HTR-8/SVneo (cell line): Measurements from ENCODE around the gene INSYN2B.
"Not testable (repeated sequence)": the region's sequence is repeated elsewhere in the genome, so short reads cannot be mapped to it uniquely, and the experiment has no call there.

Source experiments
- DNase-seq: peaks from one replicate; pipeline ENCODE4 v3.0.0; 2011; ENCODE audit warnings: low spot score, mixed read lengths; ENCODE audit not compliant: insufficient read length
- FAIRE-seq: peaks from 2 replicates; lab custom pipeline; 2011; peaks lifted over from hg19 to GRCh38; lab: Jason Lieb, UNC

The INSYN2B gene

DNA sequence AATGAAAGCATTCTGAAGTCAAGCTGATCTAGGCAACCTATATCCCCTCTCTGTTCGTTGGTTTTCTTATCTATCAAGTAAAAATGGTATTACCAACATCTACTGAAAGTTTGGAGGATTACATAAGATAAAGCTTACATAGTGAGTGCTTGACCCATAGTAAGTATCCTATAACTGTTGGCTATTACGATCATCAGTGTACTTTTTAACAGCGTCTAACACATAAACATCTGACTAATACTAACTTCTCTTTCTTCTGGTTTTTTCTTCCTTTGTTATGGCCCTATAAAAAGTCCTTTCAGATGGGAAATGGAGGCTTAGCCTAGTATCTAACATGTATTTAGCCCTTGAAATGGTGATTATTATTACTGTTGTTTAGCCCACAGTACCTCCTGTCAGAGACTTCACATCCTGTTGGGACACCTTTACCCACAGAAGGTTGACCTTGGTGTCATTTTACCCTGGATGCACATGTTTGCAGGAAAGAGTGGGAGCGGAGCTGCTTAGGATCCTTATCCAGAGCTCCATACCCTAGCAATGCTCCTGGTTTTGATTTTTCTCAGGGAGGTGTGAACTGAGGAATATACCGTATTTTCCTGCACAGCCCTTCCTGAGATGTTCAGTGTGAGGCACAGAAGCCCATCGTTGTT lies 6.0 kb downstream of the INSYN2B start:
- FAIRE-seq (no peak), DNase-seq (no peak)

DNA sequence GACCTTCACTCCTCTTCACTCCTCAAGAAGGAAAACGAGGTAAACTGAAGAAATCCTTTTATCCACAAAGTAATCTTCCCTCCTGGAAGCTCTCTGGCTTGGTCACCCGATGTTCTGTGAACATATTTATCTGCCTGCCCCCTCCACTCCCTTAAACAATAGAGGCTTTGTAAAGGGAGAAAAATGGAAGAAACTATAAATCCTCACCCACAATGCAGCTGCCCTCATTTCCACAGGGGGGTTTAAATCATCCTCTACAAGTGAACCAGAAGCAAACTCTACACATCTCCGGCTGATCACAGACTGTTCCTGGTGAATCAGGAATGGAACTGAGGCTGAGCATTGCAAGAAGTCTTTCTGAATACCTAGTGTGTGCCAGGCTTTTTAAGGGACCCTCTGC lies 7.2 kb downstream of the INSYN2B start:
- FAIRE-seq = no peak

DNA sequence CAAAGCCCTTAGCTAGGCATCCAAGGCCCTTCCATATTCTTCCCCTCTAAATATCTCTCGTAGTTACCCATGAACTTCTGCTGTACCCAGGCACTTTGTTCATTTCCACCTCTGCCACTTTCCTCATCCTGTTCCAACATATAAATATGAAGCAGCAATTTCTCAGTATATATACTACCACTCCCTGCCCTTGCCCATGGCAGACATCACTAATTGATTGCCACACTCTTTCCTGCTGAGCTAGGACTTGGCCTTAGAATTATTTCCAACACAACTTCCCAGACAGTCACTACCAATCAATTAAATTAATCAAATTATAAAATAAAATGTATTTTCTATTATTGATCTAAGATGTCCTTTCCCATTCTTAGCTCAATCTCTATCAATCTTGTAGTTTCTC lies 8.5 kb downstream of the INSYN2B start:
- no peak for DNase-seq
- no peak for FAIRE-seq

More for the DNA sequence above, 7.2 kb downstream of the INSYN2B start:
- no peak for DNase-seq

DNA sequence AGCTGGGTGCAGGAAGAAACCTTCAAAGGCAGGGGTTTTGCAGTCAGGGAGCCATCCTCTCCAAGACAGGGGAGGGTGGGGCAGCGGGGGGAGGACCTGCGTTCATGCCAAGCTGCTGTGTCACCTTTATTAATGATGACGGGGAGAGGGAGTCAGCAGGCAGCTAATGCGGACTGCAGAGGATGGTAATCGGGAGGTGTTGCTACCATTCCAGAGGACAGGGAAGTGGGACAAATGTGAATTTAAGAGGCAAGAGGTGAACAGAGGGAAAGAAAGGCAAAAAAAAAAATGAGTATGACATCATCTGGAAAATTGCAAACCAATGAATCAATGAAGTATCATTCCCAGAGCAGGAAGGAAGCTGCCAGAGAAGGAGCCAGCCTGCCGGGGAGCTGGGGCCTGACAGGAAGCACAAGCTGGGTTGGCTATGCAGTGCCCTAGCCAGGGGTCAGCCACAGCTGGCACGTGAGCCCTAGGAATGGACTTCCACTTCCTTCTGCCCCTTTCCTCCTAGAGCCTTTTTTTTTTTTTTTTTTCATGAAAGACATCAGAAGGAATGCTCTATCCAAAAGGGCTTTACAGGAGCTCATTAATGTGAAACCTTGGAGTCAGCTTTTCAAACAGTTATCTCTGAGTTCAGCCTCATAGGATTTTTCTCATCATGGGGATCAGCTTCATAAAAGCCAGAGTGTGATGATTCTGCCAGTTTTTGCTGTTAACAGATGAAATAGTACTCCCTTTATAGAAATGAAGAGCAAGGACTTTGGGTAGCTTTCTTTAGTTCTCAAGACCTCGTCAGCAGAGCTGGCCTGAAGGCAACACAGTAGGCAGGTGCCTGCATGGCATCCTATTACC lies 9.2 kb downstream of the INSYN2B start:
- peak; percentile 71 for DNase-seq
- peak; percentile 13 for FAIRE-seq

DNA sequence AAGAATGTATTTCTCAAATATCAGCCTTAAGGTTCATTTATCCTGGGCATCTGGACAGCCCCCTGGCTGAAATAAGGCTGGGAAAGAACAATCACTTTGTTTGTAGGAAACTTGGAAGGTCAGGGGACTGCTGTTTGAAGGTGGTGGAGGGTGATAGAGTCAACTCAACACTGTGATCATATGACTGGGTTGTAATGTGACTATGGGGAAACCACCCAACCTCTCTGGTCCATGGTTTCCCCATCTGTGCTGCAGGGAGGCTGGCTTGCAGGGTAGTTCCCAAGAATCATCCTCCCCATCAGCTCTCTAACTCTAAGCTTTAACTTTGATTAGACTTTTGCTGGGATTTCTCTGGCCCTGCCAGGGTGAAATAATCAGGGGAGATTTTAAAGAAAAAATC lies 10.0 kb downstream of the INSYN2B start:
- no peak for FAIRE-seq
- DNase-seq = no peak

DNA sequence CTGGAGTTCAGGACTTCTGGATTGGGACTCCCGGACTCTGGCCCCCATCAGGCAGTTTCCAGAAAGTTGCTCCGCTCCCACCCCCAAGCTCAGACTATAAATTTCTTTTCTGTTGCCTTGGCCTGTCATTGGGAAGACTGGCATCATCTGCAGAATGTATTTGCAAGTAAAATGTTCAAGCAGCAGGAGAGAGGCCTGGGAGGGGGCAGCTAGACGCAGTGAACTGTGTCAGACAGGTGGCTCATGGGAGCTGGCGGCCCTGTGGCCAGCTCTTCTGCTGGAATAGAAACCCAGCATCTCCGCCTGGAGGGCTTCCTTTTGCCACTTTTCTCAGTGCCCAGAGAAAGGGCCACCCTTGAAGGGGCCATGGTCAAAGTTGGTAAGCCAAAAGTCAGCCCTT lies 16.0 kb downstream of the INSYN2B start:
- DNase-seq = no peak
- no peak for FAIRE-seq

DNA sequence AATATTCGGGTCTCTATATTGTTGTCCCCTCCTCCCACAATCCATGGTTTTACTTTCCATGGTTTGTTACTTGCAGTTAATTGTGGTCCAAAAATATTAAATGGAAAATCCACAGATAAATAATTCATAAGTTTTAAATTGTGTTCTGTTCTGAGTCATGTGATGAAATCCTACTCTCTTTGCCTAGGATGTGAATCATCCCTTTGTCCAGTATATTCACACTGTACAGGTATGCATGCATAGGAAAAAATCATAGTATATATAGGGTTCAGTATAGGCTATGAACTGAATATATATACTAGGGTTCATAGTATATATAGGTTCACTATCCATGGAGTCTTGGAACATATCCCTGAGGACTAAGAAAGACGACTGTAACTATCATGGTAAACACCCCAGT lies 19.6 kb downstream of the INSYN2B start:
- FAIRE-seq = no peak
- no peak for DNase-seq

DNA sequence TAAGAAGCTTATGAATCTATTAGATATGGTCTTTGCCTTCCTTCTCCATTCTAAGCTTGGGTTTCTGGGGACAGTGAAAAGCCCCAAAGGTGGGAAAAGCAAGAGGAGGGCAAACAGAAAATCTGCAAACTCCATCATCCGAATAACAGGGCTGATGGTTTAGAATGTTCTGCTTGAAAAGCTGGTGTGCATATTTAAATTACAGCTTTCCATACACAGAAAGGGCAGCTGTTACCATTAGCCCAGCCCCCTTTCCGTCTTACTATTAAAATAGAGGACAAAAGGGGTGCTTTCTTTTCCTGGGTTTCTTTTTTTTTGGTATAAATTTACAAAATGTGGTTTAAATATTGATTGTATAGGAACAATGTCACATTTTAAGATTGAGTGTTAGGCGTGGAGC lies 22.0 kb downstream of the INSYN2B start:
- FAIRE-seq (no peak), DNase-seq (no peak)

DNA sequence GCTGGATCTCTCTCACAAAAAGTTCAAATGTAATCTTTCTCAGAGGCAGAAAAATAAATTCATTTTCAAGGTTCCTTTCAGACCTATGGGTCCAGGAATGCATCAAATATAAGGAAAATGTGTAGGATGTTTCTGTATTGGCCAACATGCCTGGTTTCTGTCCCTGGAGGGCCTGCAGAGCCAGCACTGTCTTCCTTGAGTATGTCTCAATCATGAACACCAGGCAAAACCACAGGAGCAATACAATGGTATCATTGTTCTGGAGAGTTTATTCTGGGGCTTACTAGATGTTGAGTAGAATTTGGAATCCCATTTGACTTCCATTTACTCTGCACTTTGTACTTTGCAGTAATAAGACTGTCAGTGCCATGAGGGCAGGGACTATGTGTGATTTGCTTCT lies 23.5 kb downstream of the INSYN2B start:
- no peak for DNase-seq
- no peak for FAIRE-seq

DNA sequence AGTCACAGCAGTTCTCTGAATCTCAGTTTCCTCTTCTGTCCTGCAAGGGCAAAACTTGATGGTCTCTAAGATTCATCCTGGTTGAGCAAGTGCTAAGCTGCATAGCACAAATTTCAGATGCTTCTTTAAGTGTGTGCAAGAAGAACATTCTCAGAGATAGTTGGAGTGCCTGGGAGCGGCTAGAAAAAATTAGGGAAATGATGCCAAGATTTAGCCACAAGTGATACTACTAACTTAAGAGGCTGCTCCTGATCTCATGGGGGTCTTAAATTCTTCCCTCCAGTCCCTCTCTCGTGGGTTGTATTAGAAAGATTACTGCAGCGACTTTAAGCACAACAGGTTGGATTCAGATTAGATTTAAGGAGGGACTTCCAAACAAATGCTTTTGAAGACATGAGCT lies 24.2 kb downstream of the INSYN2B start:
- FAIRE-seq (no peak), DNase-seq (no peak)

DNA sequence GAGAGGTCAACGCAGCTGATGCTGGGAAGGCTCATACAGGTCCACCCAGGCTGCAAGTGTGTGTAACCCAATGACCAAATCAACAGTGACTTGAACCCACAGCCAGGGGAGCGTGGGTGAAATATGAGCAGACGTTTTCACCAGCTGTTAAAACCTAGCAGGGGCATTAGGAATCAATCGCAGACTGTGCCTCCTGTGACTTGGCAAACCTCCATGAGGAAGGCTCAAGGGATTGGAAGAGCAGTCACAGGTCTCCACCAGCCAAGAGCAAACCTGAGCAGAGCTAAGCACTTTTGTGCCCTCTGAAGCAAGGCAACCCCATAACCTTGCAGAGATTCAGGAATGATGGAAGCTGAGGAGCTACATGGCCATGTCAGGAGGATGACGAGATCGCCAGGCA lies 25.5 kb downstream of the INSYN2B start:
- FAIRE-seq (no peak), DNase-seq (no peak)

DNA sequence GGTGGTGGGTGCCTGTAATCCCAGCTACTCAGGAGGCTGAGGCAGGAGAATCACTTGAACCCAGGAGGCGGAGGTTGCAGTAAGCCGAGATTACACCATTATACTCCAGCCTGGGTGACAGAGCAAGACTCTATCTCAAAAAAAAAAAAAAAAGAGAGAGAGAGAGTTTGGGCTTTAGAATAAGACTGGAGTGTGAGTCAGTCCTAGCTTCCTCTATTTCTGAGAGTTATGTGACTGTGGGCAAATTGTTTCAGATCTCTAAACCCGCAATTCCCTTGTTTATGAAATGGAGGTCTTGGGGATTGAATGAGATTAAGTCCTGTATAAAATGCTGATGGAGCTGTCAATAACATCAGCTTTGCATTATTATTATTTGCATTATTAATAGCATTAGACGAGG lies 27.1 kb downstream of the INSYN2B start:
- peak; percentile 12 for DNase-seq
- not testable (repeated sequence) for FAIRE-seq

DNA sequence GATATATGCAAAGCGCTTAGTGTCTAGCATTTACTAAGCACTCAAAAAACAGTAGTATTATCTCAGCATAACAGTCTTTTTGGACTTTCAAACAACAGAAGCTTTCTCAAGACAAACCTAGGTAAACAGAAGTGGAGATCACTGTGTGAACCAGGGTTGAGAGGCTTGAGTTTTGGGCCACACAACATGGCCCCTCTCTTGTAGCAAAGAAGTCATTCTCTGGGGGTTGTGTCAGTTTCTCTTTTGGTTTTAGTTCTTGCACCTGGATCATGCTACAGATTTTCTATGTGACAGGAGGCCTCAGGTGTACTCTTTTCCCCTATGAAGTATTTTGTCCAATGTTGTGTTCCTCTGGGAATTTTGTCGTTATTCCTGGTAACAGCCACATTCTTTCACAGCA lies 30.0 kb downstream of the INSYN2B start:
- no peak for DNase-seq
- no peak for FAIRE-seq

DNA sequence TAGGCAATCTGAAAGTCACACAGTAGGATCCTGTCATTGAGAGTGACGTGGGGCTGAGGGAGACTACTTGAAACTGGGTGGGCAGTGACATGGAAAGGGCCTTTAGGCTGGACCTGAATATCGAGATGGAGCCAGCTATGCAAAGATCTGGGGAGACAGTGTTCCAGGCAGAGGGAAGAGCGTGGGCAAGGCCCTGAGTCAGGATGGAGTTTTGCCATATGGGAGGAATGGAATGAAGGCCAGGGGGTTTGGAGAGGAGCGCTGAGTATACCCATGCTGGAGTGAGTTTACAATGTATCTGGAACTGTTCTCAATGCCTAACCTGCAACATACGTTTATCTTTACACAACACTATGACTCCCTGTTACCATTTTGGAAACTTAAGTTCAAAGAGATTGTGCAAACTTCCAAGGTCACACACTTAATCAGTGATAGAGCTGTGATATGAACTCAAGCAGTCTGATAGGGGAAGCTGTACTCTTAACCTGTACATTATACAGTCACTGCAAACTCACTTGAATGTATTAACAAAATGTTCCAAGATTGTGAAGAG lies 33.5 kb downstream of the INSYN2B start:
- DNase-seq (no peak), FAIRE-seq (no peak)

DNA sequence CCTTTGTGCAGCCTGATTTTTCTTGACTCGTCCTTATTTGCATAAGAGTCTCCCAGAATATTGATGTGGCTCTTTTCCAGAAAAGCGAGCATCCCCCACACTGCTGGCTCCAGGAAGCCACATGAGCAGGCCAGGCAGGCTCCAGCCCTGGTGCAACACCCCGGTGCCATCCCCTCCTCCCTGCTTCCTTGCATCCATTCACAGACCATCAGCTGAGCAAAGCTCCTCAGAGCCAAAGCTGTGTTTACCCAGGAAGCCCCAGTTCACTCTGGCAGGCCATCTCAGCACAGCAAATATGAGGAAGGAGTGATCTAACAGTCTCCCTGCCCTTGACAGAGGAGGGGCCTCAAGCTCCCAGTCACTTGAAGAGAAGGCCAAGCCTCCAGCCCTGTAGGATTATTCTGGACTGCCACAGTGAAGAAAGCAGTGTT lies 34.4 kb downstream of the INSYN2B start:
- FAIRE-seq (no peak), DNase-seq (peak; percentile 14)

DNA sequence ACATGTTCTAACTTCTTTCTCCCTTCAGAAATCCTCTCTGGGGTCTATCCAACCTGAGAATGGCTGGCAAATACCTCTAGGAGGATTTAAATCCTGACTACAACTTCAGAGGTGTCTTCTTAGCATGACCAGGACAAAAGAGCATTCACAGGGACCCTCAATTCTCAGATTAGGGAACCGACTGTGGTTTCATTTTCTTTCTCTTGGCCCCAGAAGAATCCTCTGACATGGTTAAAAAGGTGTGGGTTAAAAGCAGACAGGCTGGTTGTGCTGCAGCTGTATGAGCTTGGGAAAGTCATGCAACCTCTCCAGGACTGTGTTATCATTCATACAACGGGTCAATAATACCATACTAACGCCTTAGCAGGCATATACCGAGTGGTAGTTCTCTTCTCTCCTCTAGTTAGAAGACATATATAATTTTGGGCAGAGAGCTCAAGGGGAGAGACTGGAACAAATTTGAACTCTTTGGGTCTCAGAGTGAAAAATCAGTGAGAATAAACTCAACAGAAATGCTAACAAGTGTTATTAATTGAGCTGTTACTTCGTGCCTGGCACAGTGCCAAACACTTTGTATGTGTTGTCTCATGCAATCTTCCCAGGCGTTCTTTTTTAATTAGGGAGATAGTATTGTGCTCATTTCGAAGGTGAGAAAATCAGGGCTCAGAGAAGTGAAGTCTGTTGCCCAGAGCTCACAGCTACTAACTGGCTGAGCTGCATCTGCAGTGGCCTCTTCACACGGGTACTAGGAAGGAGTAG lies 35.2 kb downstream of the INSYN2B start:
- no peak for FAIRE-seq
- no peak for DNase-seq

DNA sequence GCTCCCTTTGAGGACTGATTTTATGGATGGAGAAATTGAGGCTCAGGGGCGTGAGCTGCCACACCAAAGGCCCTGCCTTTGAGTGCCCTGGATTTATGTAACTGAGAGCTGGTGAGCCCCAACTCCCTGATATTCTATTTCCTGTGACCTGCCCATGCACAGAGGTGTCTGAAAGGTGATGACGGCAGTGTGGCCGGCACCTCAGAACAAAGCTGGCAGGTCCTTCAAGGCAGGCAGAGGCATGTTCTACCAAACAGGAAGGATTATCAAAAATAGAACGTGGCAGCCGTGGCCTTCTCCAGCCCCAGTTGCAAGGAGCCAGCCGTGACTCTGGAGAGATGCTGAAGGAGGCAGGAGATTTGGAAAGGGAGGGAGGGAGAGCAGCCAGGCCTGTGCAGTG lies 36.2 kb downstream of the INSYN2B start:
- DNase-seq (no peak), FAIRE-seq (no peak)

DNA sequence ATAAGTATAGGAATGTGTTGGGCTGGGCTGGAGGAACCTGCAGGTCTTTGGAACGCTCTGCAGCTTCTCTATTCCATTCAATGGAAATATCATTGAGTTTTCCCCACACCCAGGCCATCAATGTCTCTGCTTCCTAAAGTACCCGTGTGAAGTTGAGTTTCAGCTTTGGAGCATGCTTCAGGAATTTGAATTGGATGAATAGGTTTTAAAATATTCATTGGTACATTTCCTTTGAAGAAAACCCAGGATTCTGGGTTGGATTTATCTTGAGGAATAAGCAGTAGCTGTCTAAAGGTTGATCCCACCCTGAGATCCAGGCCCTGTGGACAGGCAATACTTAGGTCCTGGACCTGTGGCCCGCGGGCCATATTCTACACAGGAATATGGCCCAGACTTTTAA lies 37.3 kb downstream of the INSYN2B start:
- DNase-seq = no peak
- no peak for FAIRE-seq

DNA sequence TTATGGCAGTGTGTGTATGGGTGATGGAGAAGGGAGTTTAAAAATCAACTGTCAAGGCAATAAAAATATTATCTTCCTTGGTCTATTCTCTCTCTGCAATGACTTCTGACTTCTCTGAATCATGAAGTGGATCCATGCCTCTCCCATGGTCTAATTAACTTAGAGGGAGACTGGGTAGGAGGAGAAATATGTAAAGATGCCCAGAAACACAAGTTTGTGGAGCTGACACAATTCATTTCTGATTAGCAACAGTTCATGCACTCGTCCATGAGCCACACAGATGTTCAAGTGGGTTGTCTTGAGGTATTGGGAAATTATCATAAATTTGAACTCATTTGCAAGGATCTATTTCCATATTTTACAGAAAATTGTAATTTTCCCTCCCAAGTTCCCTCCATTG lies 38.1 kb downstream of the INSYN2B start:
- no peak for FAIRE-seq
- no peak for DNase-seq

DNA sequence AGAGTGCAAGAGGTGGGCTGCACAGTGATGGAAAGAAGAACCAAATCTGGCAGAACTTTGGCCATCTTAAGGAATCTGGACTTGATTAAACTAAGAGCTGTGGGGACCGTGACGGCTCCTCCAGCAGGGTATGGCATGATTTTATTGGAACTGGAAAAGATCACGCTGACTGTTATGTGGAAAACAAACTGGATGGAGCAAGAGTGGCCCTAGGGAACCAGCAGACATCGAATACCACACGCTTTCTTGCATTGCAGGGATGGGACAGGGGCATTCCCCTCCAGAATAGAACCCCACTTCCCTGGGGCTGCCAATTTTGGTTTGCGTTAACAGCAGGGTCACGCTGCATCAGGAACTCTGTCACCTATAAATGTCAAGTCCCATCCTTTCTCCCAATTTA lies 38.8 kb downstream of the INSYN2B start:
- FAIRE-seq (no peak), DNase-seq (no peak)

DNA sequence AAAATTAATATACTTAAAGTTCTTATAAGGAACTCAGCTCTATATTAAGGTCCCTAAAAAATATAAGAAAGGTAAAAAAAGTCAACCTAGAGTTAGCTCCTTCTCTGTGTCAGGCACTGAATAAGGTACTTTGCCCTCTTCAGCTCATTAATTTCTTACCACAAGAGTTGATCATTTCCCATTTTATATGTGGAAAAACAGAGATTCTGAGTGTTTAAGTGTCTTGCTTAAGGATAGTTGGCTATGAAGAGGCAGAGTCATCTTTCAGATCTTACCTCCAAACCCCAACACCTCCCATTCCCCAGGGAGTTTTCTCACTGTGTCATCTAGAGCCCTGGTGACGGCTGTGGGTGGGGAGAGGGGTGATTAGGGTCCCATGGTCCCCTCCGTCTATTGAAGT lies 40.6 kb downstream of the INSYN2B start:
- no peak for DNase-seq
- no peak for FAIRE-seq
